Tibial nerve (tissue), 3 donors: ENCODE results near the gene PHACTR1.

Experiments
- POLR2A ChIP-seq, 2 donors: fragments of 450-650 bp; IDR thresholded peaks; one replicate each; pipeline ENCODE4 v1.6.1; 2017; ENCODE audit warnings: antibody characterized with exemption in 2 of 2, mild to moderate bottlenecking in 2 of 2, moderate library complexity in 2 of 2
- TF ChIP-seq, protein P1 (sequence below), 5 experiments: fragments of 200-600 bp in 3 of 5; fragments of 450-650 bp in 2 of 5; sonication (generic) in 3 of 5; IDR thresholded peaks; one replicate each; pipeline ENCODE4 v1.5.1; 2016 to 2019; ENCODE audit warnings: antibody characterized with exemption in 5 of 5, mild to moderate bottlenecking in 3 of 5, moderate library complexity in 2 of 5

DNA sequence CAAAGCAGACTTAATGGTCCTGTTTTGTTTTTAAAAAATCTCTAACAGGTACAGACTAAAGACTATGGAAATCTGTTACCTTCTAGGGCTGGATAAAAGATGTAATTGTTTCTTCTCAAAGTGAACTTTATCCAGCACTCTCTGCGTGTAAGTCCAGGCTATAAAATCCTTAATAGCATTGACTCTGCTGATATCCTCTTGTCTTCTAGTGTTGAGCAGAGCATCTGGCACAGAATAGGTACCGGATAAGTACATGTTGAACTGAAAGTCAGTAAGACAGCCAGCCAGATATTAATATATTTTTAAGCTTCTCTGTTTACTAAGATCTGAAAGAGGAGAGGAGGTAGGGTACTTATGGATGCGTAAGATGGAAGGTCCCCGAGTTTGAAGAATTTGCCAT is 349.5 kb downstream of the PHACTR1 start:
- TF ChIP-seq, protein P1, sequence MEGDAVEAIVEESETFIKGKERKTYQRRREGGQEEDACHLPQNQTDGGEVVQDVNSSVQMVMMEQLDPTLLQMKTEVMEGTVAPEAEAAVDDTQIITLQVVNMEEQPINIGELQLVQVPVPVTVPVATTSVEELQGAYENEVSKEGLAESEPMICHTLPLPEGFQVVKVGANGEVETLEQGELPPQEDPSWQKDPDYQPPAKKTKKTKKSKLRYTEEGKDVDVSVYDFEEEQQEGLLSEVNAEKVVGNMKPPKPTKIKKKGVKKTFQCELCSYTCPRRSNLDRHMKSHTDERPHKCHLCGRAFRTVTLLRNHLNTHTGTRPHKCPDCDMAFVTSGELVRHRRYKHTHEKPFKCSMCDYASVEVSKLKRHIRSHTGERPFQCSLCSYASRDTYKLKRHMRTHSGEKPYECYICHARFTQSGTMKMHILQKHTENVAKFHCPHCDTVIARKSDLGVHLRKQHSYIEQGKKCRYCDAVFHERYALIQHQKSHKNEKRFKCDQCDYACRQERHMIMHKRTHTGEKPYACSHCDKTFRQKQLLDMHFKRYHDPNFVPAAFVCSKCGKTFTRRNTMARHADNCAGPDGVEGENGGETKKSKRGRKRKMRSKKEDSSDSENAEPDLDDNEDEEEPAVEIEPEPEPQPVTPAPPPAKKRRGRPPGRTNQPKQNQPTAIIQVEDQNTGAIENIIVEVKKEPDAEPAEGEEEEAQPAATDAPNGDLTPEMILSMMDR (IDR thresholded peaks at IDR 0.05), result no peak
- no peak for TF ChIP-seq POLR2A (IDR thresholded peaks at IDR 0.05)
